Urinary bladder (tissue), 4 donors: ENCODE results near the gene CALCOCO2. TPM values are rescaled to one million over a fixed set of nuclear protein-coding genes. Genes with fewer than 3 reads are reported as not detected.

ENCODE experiments used
- DNase-seq: peaks from one replicate; pipeline ENCODE4 v3.0.0-alpha.2; 2015; ENCODE audit errors: extremely low spot score
- H3K27ac ChIP-seq: one replicate; pipeline ENCODE4 v1.5.1; 2013; ENCODE audit warnings: low read depth, mild to moderate bottlenecking, moderate library complexity
- H3K36me3 ChIP-seq: one replicate; pipeline ENCODE4 v1.6.1; 2013; ENCODE audit warnings: mild to moderate bottlenecking, moderate library complexity; ENCODE audit not compliant: insufficient read depth
- H3K4me1 ChIP-seq: one replicate; pipeline ENCODE4 v1.6.1; 2013; ENCODE audit warnings: mild to moderate bottlenecking, moderate library complexity; ENCODE audit not compliant: insufficient read depth
- H3K4me3 ChIP-seq: one replicate; pipeline ENCODE4 v1.5.1; 2013; ENCODE audit warnings: low read depth, low read length
- WGBS: extraction: QIAGEN DNeasy Blood & Tissue Kit; methylation state at CpG from one replicate; pipeline ENCODE4 v1.1.7; 2013; 5-methylcytosine and 5-hydroxymethylcytosine counted together
- polyA plus RNA-seq: library from polyadenylated mRNA; stranded (reverse); fragments of 200-250 nt; gene quantifications from one replicate; pipeline ENCODE4 v1.2.3, GENCODE V29; 2013
- small RNA-seq: library from RNA; depleted of rRNA; stranded (forward); fragments of <200 nt; gene quantifications from one replicate; pipeline ENCODE3, GENCODE V24; 2014
- total RNA-seq: library from RNA; depleted of rRNA; stranded (reverse); fragments of >200 nt; gene quantifications from one replicate; pipeline ENCODE4 v1.2.3, GENCODE V29; 2014
- donor health status: healthy with polysubstance abuse.
- donor health status: healthy.

Gene CALCOCO2
- total and polyA plus RNA-seq, 2 donors = 67.5 to 165 TPM

DNA sequence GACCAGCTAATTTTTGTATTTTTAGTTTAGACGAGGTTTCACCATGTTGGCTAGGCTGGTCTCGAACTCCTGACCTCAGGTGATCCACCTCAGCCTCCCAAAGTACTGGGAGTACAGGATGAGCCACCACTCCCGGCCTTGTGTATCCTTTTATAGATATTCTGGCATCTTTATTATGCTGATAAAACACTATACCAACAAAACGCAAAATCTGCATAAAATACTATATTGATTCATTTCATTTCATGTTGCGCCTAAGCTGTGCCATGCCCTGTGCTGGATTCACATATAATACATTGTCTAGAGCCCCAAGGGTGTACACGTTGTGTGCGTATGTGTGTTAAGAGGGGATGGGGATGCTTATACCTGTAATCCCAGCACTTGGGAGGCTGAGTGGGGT lies 73.6 kb downstream of the CALCOCO2 start:
- Histone ChIP-seq H3K36me3 (no peaks in the 10 kb centered on the region), H3K4me3 (no peak overlapping the region), H3K4me1 (no peaks in the 10 kb centered on the region), H3K27ac (no peak overlapping the region)
- WGBS = 86% methylated on average over 7 of the region's 7 CpGs
- DNase-seq = no peak

- Histone ChIP-seq H3K4me1 (no peaks in the 10 kb centered on the region), H3K4me3 (no peak overlapping the region), H3K27ac (no peak overlapping the region), H3K36me3 (no peaks in the 10 kb centered on the region)
- DNase-seq = no peak
- 68% methylated on average over 9 of the region's 9 CpGs for WGBS
Measured at GRCh38 chr17:48905987-48906515, 75.2 kb downstream of the CALCOCO2 start.

DNA sequence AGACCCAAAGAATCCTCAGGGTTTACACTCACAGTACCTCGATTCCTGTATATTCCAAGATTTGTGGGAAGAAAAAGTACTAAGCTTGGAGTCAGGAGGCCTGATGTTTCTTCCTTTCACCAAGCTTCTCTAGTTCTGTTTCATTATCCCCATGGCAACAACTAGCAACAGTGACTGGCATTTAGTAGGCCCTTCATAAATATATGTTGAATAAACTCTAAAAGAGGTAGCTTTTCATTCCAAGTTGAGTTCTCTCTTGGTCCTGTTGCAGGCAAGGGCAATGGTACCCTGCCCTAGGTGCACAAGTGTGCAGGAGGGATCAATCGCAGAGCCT lies 76.8 kb downstream of the CALCOCO2 start:
- H3K36me3 ChIP-seq = no peaks in the 10 kb centered on the region
- WGBS = 27% methylated on average over 2 of the region's 2 CpGs

DNA sequence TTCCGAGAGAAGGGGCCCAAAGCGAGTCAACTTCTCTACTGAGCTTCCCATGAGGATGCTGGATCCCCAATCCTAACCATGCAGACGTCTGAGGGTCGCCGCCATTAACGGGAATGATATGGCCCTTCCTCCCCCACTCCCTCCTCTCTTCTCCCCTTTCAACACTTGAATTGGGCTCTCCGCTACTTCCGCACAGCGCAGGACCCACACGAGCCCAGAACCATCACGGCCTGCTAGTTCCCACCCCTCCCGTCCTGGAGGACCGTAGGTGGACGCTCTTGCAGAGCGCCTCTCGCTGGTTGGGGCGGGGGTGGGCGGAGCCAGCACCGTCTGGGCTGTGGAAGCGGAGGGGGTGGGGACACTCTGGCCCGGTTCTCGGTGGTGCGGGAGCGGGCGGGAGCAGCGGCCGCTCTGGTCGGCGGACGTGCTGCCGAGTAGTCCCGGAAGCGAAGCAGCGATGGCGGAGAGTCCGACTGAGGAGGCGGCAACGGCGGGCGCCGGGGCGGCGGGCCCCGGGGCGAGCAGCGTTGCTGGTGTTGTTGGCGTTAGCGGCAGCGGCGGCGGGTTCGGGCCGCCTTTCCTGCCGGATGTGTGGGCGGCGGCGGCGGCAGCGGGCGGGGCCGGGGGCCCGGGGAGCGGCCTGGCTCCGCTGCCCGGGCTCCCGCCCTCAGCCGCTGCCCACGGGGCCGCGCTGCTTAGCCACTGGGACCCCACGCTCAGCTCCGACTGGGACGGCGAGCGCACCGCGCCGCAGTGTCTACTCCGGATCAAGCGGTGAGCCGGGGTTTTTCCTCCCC lies 77.4 kb downstream of the CALCOCO2 start, which contains the start of gene UBE2Z:
Gene UBE2Z (plus strand): TSS at position 361 of the 797 bp plus-strand sequence. CDS start 97 bp downstream, at position 458.
- H3K36me3 ChIP-seq = no peaks in the 10 kb centered on the region
- under 1% methylated on average over 81 of the region's 81 CpGs for WGBS
- peak within 1 kb of the TSS; percentile 100 for H3K4me3 ChIP-seq
- DNase-seq = peak; percentile 85
- H3K27ac ChIP-seq = peak within 1 kb of the TSS; percentile 95
- peaks cover 3% of the 10 kb centered on the region for H3K4me1 ChIP-seq

More for the DNA sequence above, 76.8 kb downstream of the CALCOCO2 start:
- peak overlapping the region; percentile 53 for H3K27ac ChIP-seq
- H3K4me3 ChIP-seq = peak overlapping the region; percentile 100
- peak; percentile 45 for DNase-seq
- peaks cover 3% of the 10 kb centered on the region for H3K4me1 ChIP-seq

DNA sequence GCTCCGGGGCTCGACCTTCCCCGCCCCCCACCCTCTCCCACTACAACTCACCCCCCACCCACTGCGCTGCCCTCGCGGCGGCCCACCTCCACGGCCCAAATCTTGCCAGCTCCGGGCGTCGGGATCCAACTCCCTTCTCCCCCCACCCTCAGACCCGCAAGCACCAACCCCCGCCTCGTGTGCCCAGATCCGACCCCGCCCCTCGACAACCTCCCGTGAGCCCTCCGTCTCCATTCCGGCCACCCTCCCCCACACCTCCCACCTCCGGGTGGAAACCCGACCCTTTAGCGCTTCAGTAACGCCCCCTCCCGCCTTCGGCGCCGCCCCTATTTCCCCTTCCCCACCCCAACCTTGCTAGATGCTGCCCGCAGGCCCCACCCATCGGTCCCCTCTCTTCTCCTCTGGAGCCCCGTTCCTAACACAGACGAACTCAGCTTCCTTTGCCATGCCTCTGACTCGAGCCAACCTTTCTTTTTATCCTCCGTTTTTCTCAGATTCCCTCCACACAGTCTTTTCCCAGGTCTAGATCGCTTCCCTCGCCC lies 78.1 kb downstream of the CALCOCO2 start:
- Histone ChIP-seq H3K4me1 (peaks cover 3% of the 10 kb centered on the region), H3K36me3 (peaks cover 3% of the 10 kb centered on the region), H3K4me3 (peak overlapping the region; percentile 100), H3K27ac (peak overlapping the region; percentile 95)
- DNase-seq = peak; percentile 67
- WGBS = 1% methylated on average over 36 of the region's 36 CpGs

DNA sequence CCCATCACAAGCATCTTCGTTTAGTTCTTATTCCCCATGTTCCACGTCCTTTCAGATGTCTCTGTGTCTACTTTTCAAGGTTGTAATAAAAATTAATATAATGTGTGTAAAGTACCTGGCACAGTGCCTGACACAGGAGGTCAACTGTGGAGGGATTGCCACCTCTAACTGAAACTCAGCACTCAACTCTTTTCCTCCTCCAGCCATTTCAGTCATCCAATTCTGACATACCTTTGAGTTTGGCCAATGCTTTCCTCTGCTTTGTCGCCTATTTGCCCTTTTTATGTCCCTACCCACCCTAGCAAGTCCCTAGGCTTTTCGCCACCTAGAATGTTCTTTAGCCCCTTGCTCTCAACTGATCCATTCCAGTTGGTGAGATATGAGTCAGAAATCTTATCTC lies 78.9 kb downstream of the CALCOCO2 start:
- H3K27ac ChIP-seq = no peak overlapping the region
- DNase-seq = no peak
- 54% methylated on average over 4 of the region's 4 CpGs for WGBS
- H3K36me3 ChIP-seq = peaks cover 3% of the 10 kb centered on the region
- H3K4me3 ChIP-seq = no peak overlapping the region
- H3K4me1 ChIP-seq = peaks cover 3% of the 10 kb centered on the region

DNA sequence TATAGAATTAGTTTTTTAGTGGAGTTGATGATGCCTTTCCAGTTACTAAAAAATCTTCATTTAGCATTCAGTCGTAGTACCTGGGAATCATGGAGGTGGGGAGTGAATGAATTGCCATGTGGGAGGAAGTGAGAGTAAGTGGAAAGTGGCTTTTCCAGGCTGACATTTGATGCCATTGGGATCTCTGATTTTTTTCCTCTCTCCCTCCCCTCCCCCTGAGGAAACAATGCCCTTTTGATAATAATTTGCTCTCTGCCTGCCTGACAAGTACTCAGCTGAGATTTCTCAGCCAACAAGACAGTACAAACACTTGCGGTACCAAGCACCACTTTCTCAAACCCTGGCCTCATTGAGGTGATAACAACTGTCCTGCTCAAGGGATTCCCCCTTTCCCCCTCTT lies 79.5 kb downstream of the CALCOCO2 start:
- Histone ChIP-seq H3K27ac (no peak overlapping the region), H3K36me3 (peaks cover 3% of the 10 kb centered on the region), H3K4me1 (peaks cover 3% of the 10 kb centered on the region), H3K4me3 (no peak overlapping the region)
- no peak for DNase-seq
- WGBS = 62% methylated on average over 2 of the region's 2 CpGs

DNA sequence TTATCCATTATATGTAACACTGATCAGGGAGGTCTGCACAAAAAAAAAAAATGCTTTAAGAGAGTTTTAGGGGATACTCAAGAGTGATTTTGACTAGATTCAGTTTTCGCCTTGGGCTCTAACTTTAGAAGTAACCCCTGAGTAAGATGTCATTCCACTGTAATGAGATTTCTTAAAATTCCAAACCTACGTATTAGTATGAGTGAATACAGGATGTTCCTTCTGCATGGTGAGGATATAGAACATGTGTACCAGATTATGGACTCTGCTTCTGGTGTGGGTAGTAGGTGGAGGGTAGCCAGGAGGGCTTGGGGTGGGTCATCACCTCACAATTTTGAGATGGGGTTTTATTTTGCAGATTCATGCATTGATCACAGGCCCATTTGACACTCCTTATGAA lies 81.6 kb downstream of the CALCOCO2 start:
- 88% methylated on average over 2 of the region's 2 CpGs for WGBS
- H3K27ac ChIP-seq = no peak overlapping the region
- no peak overlapping the region for H3K4me3 ChIP-seq
- H3K36me3 ChIP-seq = peaks cover 3% of the 10 kb centered on the region
- DNase-seq = no peak
- H3K4me1 ChIP-seq = peaks cover 3% of the 10 kb centered on the region

Small RNAs within 50 kb of the gene (small RNA-seq; reads per million reads assigned to genes)
- gene AC068531.1 = not detected
- not detected for gene RF00263

Other genes with a start within 250 kb of the CALCOCO2 start
- 10.8 TPM for gene HOXB3, start 240.8 kb upstream of the CALCOCO2 start, total RNA-seq
- 6.1 TPM for gene HOXB3, start 240.8 kb upstream of the CALCOCO2 start, polyA plus RNA-seq
- 0.16 TPM for gene HOXB5, start 237.3 kb upstream of the CALCOCO2 start, total RNA-seq
- 1.2 TPM for gene HOXB5, start 237.3 kb upstream of the CALCOCO2 start, polyA plus RNA-seq
- gene HOXB6, start 226.0 kb upstream of the CALCOCO2 start, total RNA-seq = 3.1 TPM
- 4.0 TPM for gene HOXB6, start 226.0 kb upstream of the CALCOCO2 start, polyA plus RNA-seq
- gene HOXB7, start 220.0 kb upstream of the CALCOCO2 start, total RNA-seq = 2.5 TPM
- 6.7 TPM for gene HOXB7, start 220.0 kb upstream of the CALCOCO2 start, polyA plus RNA-seq
- gene HOXB8, start 215.7 kb upstream of the CALCOCO2 start, total RNA-seq = 0.85 TPM
- gene HOXB8, start 215.7 kb upstream of the CALCOCO2 start, polyA plus RNA-seq = 1.2 TPM
- gene HOXB9, start 204.7 kb upstream of the CALCOCO2 start, total RNA-seq = 0.85 TPM
- gene HOXB9, start 204.7 kb upstream of the CALCOCO2 start, polyA plus RNA-seq = 0.35 TPM
- 7.7 TPM for gene PRAC1, start 108.5 kb upstream of the CALCOCO2 start, total RNA-seq
- gene PRAC1, start 108.5 kb upstream of the CALCOCO2 start, polyA plus RNA-seq = 18.0 TPM
- gene PRAC2, start 107.8 kb upstream of the CALCOCO2 start, total RNA-seq = 2.1 TPM
- gene PRAC2, start 107.8 kb upstream of the CALCOCO2 start, polyA plus RNA-seq = 1.7 TPM
- 1.7 TPM for gene HOXB13, start 102.3 kb upstream of the CALCOCO2 start, total RNA-seq
- gene HOXB13, start 102.3 kb upstream of the CALCOCO2 start, polyA plus RNA-seq = 1.5 TPM
- not detected for gene TTLL6, start 13.8 kb upstream of the CALCOCO2 start, total RNA-seq
- 0.15 TPM for gene TTLL6, start 13.8 kb upstream of the CALCOCO2 start, polyA plus RNA-seq
- gene ATP5MC1, start 61.8 kb downstream of the CALCOCO2 start, total RNA-seq = 37.1 TPM
- 233 TPM for gene ATP5MC1, start 61.8 kb downstream of the CALCOCO2 start, polyA plus RNA-seq
- gene UBE2Z, start 77.4 kb downstream of the CALCOCO2 start, total RNA-seq = 42.0 TPM
- 56.3 TPM for gene UBE2Z, start 77.4 kb downstream of the CALCOCO2 start, polyA plus RNA-seq
- gene SNF8, start 113.8 kb downstream of the CALCOCO2 start, total RNA-seq = 31.7 TPM
- gene SNF8, start 113.8 kb downstream of the CALCOCO2 start, polyA plus RNA-seq = 126 TPM
- gene GIP, start 137.6 kb downstream of the CALCOCO2 start, total RNA-seq = not detected
- not detected for gene GIP, start 137.6 kb downstream of the CALCOCO2 start, polyA plus RNA-seq
- gene IGF2BP1, start 166.3 kb downstream of the CALCOCO2 start, total RNA-seq = 2.9 TPM
- gene IGF2BP1, start 166.3 kb downstream of the CALCOCO2 start, polyA plus RNA-seq = 0.03 TPM